IMR-90 (cell line): ENCODE data around the gene CHP1. TPM values are rescaled to one million over a fixed set of nuclear protein-coding genes. Genes with fewer than 3 reads are reported as not detected.

Source experiments
- ATAC-seq: fragments of 200-7000 bp; cut with Tn5 transposase; 2 replicates; pipeline ENCODE4 v1.9.1; 2020; ENCODE audit warnings: low read depth, mild to moderate bottlenecking, moderate library complexity
- BruUV-seq: library from RNA; stranded (reverse); fragments of 400-500 nt; replicated peaks from 2 replicates; lab custom pipeline; 2021; lab: Mats Ljungman, UMichigan
- CTCF ChIA-PET: fragments of 300-600 bp; formaldehyde crosslinking; extraction: SDS; loops from one replicate; lab custom pipeline; 2021; ENCODE audit warnings: antibody characterized with exemption; lab: Yijun Ruan, JAX
- POLR2A ChIA-PET: fragments of 300-600 bp; sonication (Branson Sonifier 250); formaldehyde crosslinking; loops from one replicate; lab custom pipeline; 2022; ENCODE audit warnings: antibody characterized with exemption; ENCODE audit not compliant: unreplicated experiment; lab: Charles Lee
- DNase-seq: peaks from one replicate; pipeline ENCODE4 v3.0.0; 2013
- H2AFZ ChIP-seq: replicated peaks from 2 replicates; pipeline ENCODE3; 2013; ENCODE audit warnings: low read length, mild to moderate bottlenecking; ENCODE audit not compliant: poor library complexity
- H2AK5ac ChIP-seq: 2 replicates; pipeline ENCODE4 v1.6.1; 2013; ENCODE audit warnings: low read depth, low read length, inconsistent platforms
- H2AK9ac ChIP-seq: replicated peaks from 2 replicates; pipeline ENCODE3; 2013; ENCODE audit warnings: mild to moderate bottlenecking, low read depth, low read length, moderate library complexity; ENCODE audit not compliant: poor library complexity
- H2BK120ac ChIP-seq: 2 replicates; pipeline ENCODE4 v1.6.1; 2013; ENCODE audit warnings: low read depth, low read length, inconsistent platforms
- H2BK15ac ChIP-seq: 3 replicates; pipeline ENCODE4 v1.6.1; 2013; ENCODE audit warnings: low read depth, low read length, inconsistent platforms
- H2BK20ac ChIP-seq: 2 replicates; pipeline ENCODE4 v1.6.1; 2013; ENCODE audit warnings: low read depth, mild to moderate bottlenecking, inconsistent platforms, low read length, moderate library complexity
- H2BK5ac ChIP-seq: 2 replicates; pipeline ENCODE4 v1.6.1; 2013; ENCODE audit warnings: mild to moderate bottlenecking, low read depth, low read length, inconsistent platforms; ENCODE audit not compliant: poor library complexity, severe bottlenecking
- H3K14ac ChIP-seq: replicated peaks from 2 replicates; pipeline ENCODE4 v1.6.1; 2013; ENCODE audit warnings: low read depth, low read length, inconsistent platforms
- H3K18ac ChIP-seq: 2 replicates; pipeline ENCODE4 v1.6.1; 2013; ENCODE audit warnings: low read depth, low read length, control low read depth
- H3K23ac ChIP-seq: 2 replicates; pipeline ENCODE4 v1.6.1; 2013; ENCODE audit warnings: low read depth, low read length, inconsistent platforms
- H3K27ac ChIP-seq: 2 replicates; pipeline ENCODE4 v1.5.1; 2013; ENCODE audit warnings: mild to moderate bottlenecking, control low read depth, low read length; ENCODE audit not compliant: insufficient read depth
- H3K27me3 ChIP-seq: 2 replicates; pipeline ENCODE4 v1.6.1; 2013; ENCODE audit warnings: low read length; ENCODE audit not compliant: control insufficient read depth, insufficient read depth
- H3K36me3 ChIP-seq: 2 replicates; pipeline ENCODE4 v1.6.1; 2013; ENCODE audit warnings: low read length, mixed read lengths; ENCODE audit not compliant: control insufficient read depth, insufficient read depth
- H3K4ac ChIP-seq: 2 replicates; pipeline ENCODE4 v1.6.1; 2013; ENCODE audit warnings: low read depth, low read length, inconsistent platforms
- H3K4me1 ChIP-seq: 2 replicates; pipeline ENCODE4 v1.6.1; 2013; ENCODE audit warnings: low read length, mixed read lengths; ENCODE audit not compliant: control insufficient read depth, insufficient read depth
- H3K4me2 ChIP-seq: 2 replicates; pipeline ENCODE4 v1.6.1; 2013; ENCODE audit warnings: low read depth, mild to moderate bottlenecking, control low read depth, low read length, moderate library complexity
- H3K4me3 ChIP-seq: 2 replicates; pipeline ENCODE4 v1.5.1; 2013; ENCODE audit warnings: low read depth, mild to moderate bottlenecking, control low read depth, low read length, moderate library complexity; ENCODE audit not compliant: insufficient read depth
- H3K56ac ChIP-seq: 2 replicates; pipeline ENCODE4 v1.6.1; 2013; ENCODE audit warnings: low read length, inconsistent platforms; ENCODE audit not compliant: insufficient read depth; ENCODE audit errors: extremely low read depth
- H3K79me1 ChIP-seq, 2 experiments: 2 replicates each; pipeline ENCODE4 v1.6.1; 2013; ENCODE audit warnings: low read length in 2 of 2, inconsistent platforms in 1 of 2, low read depth in 1 of 2
- H3K9ac ChIP-seq: 2 replicates; pipeline ENCODE4 v1.6.1; 2013; ENCODE audit warnings: low read depth, low read length, control low read depth
- H3K9me1 ChIP-seq: 2 replicates; pipeline ENCODE4 v1.6.1; 2013; ENCODE audit warnings: low read length, inconsistent platforms; ENCODE audit not compliant: insufficient read depth
- H3K9me3 ChIP-seq: 2 replicates; pipeline ENCODE4 v1.6.1; 2013; ENCODE audit warnings: low read length; ENCODE audit not compliant: control insufficient read depth, insufficient read depth
- H4K20me1 ChIP-seq: 2 replicates; pipeline ENCODE4 v1.6.1; 2013; ENCODE audit warnings: low read length, inconsistent platforms; ENCODE audit not compliant: insufficient read depth
- H4K5ac ChIP-seq: 2 replicates; pipeline ENCODE4 v1.6.1; 2013; ENCODE audit warnings: mild to moderate bottlenecking, low read depth, low read length, control low read depth
- H4K8ac ChIP-seq, 2 experiments: 2 replicates each; pipeline ENCODE4 v1.6.1; 2013; ENCODE audit warnings: low read depth in 2 of 2, low read length in 2 of 2, control low read depth in 1 of 2, inconsistent platforms in 1 of 2
- H4K91ac ChIP-seq: 2 replicates; pipeline ENCODE4 v1.6.1; 2013; ENCODE audit warnings: low read depth, low read length, inconsistent platforms; ENCODE audit not compliant: insufficient read depth
- POLR2A ChIP-seq: IDR thresholded peaks from 2 replicates; pipeline ENCODE4 v1.6.1; 2012; ENCODE audit warnings: mild to moderate bottlenecking, low read depth, low read length
- WGBS, 2 experiments: methylation state at CpG; one replicate each; pipeline versions ENCODE4 v1.1.5 to v1.1.7; 2013; ENCODE audit warnings: missing lambda C conversion rate in 2 of 2; ENCODE audit not compliant: insufficient read length in 1 of 2; ENCODE audit errors: extremely low coverage in 2 of 2; 5-methylcytosine and 5-hydroxymethylcytosine counted together
- dilution Hi-C: fragments of 300-500 bp; cut with HindIII; formaldehyde crosslinking; loops from one replicate; pipeline ENCODE4 v1.14.3; 2018; ENCODE audit warnings: low sequenced_read_pairs; ENCODE audit not compliant: unreplicated experiment
- in situ Hi-C: fragments of 300-500 bp; cut with MboI; formaldehyde crosslinking; loops from 3 replicates; pipeline ENCODE4 v1.14.3; 2019; ENCODE audit warnings: low sequenced_read_pairs, inconsistent platforms, mixed read lengths
- intact Hi-C: fragments of 100-400 bp; cut with micrococcal nuclease; formaldehyde crosslinking; loops from 2 replicates; pipeline ENCODE4 v1.10.0; 2022
- polyA plus RNA-seq, 3 experiments: library from polyadenylated mRNA; depleted of rRNA; stranded (reverse); fragments of >200 nt; gene quantifications; 2 replicates each; pipeline ENCODE4 v1.2.3, GENCODE V29; 2012; ENCODE audit warnings: low replicate concordance in 1 of 3
- total RNA-seq: library from RNA; depleted of rRNA; stranded (reverse); fragments of >200 nt; gene quantifications from 2 replicates; pipeline ENCODE4 v1.2.3, GENCODE V29; 2012

CHP1 gene
- total and polyA plus RNA-seq, 2 of the 4 experiments (the other 2 are of a cell fraction): 39.2 to 96.1 TPM

DNA sequence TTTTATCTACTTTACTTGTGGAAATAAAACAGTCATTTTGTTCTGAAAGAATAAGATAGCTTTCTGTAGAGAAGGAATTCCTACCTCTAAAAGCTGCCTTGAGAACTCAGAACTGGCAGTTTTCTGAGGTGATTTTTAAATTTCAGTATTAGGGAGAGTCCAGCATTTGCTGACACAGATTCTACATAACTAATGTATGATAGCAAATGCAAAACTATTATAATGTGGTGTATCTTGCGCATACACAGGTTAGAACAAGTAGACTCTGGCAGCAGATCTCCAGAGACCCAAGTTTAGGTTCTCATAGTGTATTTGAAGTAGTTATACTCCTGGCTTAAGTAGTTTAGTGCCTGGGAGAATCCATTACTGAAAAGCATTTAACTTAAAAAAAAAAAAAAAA lies 70.5 kb downstream of the CHP1 start:
- no CpG with 5 or more reads among the region's 1 CpG for WGBS, 2 experiments
- Histone ChIP-seq H4K91ac (no peak overlapping the region), H3K27me3 (no peaks in the 10 kb centered on the region), H3K56ac (no peak overlapping the region), H2BK5ac (no peak overlapping the region), H2BK120ac (no peak overlapping the region), H3K4me2 (no peak overlapping the region), H2BK20ac (no peak overlapping the region), H2AFZ (no peak overlapping the region), H4K8ac (no peak overlapping the region), H4K5ac (no peak overlapping the region), H3K23ac (no peak overlapping the region), H3K18ac (no peak overlapping the region), H2BK15ac (no peak overlapping the region), H2AK5ac (no peak overlapping the region), H3K27ac (no peak overlapping the region), H2AK9ac (no peak overlapping the region), H4K20me1 (no peaks in the 10 kb centered on the region), H3K4me3 (no peak overlapping the region), H3K9ac (no peak overlapping the region), H3K9me3 (no peaks in the 10 kb centered on the region), H3K4ac (no peak overlapping the region), H3K79me1 (peaks cover 6 to 11% of the 10 kb centered on the region in 2 experiments), H3K36me3 (peaks cover 14% of the 10 kb centered on the region), H3K4me1 (no peaks in the 10 kb centered on the region), H3K14ac (no peak overlapping the region), H3K9me1 (no peaks in the 10 kb centered on the region)
- TF ChIP-seq POLR2A: no peak
- no TSS peak for BruUV-seq
- in situ Hi-C loops (no loop called here), intact Hi-C loops (no loop called here), dilution Hi-C loops (no loop called here)
- CTCF ChIA-PET: no interaction called here
- POLR2A ChIA-PET: no interaction called here
- no peak for ATAC-seq
- no peak for DNase-seq
